GM21390 (cell line): ENCODE results near the gene PSMD10.

Experiments
- ATAC-seq: cut with Tn5 transposase; IDR thresholded peaks from one replicate; pipeline ENCODE4 v1.9.1; 2021; ENCODE audit not compliant: unreplicated experiment

Gene PSMD10, protein sequence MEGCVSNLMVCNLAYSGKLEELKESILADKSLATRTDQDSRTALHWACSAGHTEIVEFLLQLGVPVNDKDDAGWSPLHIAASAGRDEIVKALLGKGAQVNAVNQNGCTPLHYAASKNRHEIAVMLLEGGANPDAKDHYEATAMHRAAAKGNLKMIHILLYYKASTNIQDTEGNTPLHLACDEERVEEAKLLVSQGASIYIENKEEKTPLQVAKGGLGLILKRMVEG

DNA sequence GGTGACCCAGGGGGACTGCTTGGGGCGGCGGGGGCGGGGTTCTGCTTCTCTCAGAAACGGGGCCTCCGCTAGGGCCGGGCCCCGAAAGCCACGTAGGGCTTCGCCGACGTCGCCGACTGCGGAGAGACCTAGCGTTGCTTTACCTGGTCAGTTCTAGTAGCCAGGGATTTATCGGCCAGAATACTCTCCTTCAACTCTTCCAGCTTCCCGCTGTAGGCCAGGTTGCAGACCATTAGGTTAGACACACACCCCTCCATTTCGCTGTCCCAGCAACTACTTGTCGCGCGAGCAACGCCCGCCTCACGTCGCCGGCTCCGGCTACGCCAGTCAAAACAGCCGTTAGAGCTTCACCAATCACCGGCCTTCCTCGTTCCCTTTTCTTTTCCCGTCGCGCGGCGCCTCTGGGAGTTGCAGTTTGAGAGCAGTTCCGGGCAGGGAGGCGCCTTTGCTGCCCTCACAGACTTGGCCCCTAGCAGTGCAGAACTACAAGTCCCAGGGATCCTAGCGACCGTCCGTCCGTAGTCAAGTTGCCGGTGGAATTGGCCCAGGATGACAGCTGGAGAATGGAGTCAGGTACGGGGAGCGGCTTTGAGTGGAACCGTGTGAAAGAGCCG, at the start of gene PSMD10, which contains the start of gene ATG4A:
PSMD10 (minus strand) TSS at position 279 of the 614 bp plus-strand sequence; CDS start at position 257, 22 bp downstream.
ATG4A (plus strand) TSS at position 515 of the 614 bp plus-strand sequence; CDS start at position 564, 49 bp downstream.
- peak; percentile 95 for ATAC-seq

DNA sequence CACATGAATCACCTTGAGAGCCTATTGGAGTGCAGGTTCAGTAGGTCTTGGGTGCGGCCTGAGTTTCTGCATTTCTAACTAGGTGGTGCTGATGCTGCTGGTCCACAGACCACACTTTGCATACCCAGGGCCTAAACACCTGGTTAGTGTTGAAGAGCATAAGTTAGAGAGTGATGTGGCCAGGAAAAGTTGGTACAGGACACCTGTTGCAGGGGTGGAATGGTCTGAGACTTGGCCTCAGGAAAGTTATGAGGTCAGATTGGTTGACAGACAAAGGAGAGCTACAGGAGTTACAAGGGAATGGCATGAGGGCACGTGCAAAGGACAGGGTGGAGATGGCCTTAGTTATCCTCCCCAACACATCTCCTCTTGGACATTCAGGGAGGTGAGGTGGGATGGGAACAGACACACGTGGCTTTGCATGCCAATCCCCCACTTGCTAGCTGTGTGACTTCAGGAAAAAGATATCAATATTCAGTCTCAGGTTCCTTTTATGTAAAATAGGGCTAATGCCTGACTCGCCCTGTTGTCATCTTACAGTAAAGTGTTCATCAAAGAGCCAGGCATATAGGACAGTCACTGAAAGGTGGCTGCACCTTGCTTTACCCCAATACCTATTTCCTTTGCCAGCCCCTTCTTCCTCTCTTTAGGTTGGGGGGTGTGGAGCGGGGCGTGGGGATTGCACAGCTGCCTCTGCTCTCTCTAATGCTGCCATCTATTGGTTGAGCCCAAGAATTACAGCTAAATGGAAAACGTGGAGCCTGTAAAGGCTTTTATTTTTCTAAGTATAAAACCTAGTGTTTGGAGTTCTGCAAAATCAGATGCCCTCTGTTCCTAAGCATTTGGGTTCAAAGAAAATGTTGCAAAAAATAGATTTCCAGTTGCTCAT, 47.7 kb upstream of the PSMD10 start:
- ATAC-seq: no peak

DNA sequence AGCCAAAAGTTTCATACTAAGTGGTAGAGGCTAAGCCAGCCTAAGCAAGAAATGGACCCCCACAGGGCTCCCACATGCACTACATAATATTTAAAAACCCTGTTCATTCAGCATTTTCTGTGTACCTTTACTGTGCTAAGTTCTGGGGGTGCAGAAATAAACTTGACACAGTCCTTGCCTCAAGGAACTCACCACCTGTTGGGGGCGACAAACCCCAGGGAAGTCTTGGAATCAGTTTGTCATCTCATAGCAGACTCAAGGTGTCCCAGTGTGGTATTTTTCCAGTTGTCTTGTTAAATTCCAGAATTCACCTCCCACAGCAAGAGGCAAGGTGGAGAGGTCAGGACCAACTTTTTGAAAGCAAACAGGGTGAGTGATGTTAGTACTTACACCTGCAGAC, 43.4 kb upstream of the PSMD10 start:
- ATAC-seq: no peak

DNA sequence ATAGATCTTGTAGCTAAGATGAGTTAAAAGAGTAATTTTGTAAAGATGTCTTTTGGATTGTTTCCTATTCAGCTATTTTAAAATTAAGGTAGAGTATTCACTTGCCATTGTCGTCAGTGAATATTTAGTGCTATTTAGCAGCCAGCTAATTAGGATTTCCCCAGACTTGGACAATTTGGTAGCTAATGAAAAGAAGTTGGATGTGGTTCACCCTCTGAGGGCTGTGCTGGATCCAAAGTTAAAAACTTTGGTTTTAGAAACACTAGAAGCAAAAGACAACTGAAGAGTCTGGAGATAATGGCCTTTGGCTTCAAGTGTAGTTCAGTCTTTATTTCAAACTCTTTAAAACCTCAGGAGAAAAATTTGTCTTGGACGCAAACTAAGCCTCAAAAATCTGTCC, 41.5 kb upstream of the PSMD10 start:
- ATAC-seq: no peak

DNA sequence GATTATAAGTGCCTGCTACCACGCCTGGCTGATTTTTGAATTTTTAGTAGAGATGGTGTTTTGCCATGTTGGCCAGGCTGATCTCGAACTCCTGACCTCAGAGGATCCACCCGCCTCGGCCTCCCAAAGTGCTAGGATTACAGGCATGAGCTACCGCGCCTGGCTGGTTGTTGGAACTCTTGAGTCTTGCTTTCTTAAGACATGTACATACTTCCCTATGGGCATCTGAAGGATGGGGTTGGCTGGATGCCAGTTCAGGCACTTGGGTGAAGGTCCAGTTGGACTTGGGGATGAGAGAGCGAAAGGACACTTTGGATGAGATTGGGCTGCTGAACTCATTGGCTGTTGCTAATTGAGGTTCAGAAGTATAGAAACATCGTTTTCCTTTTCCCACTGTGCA, 40.7 kb upstream of the PSMD10 start:
- ATAC-seq: no peak

DNA sequence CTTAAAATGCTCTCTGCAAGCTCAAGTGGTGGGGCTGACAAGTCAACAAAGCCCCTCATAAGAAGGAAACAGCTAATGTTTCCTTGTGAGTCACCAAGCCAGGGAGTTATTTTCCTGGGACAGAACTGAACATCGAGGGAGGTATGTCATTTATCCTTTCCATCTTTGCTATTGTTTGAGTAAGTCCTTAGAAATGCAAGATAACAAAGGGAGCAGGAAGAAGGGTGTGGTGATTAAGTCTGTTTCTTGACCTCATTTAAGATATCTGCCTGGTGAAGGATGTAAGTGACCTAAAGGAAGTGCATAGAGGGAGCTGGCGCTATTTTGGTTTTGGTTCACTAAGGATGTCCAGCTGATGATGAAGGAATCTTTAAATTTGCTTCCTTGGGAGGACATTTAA, 40.1 kb upstream of the PSMD10 start:
- ATAC-seq: no peak

DNA sequence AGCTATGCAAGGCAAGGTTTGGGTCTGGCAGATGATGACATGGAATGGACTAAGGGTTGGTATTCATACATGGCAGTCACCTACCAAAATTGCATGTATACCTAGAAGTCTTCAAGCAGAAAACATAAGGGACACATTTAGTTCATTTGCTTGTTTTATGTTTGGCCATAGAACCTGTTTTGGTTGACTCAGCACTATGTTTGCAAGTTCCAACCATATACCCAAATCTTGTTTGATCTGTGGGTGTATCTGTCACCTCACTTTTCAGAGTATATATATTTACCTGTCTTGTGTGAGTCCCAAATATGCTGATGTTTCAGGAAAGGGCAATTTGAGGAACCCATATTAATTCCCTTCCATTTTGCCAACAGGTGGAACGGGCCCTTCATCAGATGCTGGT, 39.5 kb upstream of the PSMD10 start:
- ATAC-seq: no peak

DNA sequence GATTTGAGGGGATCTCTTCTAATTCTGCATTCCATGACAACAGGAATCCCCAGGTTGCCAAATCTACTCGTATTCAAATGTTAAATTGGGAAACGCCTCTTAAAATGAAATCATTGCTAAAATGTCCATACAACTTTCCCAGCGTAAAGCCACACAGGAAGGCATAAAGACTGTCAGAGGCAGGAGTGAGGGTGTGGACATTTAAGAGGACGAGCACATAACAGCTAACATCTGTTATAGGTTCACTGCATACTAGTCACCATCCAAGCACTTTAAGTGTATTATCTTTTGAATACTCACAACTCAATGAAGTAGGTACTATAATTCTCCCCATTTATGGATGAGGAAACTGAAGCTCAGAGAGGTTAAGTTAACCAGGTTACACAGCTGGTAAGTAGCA, 35.8 kb upstream of the PSMD10 start:
- ATAC-seq: no peak

DNA sequence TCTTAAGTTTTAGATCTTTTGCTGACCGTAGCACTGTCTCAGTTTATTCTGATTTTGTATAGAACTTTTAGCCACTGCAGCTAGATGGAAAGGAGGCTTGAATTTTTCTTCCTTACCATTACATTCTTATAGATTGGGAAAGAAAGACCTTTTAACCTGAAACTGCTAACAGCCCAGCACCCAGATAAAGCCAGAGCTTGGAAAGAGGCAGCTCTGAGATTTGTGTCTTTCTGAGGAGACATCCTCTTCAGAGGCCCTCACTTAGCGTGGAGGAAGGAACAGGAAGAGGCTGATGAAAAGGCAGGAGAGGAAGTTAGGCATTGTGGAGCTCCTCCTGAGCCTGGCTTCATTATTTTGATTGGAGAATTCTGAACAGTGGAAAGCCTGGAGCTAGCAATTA, 35.3 kb upstream of the PSMD10 start:
- ATAC-seq: no peak

DNA sequence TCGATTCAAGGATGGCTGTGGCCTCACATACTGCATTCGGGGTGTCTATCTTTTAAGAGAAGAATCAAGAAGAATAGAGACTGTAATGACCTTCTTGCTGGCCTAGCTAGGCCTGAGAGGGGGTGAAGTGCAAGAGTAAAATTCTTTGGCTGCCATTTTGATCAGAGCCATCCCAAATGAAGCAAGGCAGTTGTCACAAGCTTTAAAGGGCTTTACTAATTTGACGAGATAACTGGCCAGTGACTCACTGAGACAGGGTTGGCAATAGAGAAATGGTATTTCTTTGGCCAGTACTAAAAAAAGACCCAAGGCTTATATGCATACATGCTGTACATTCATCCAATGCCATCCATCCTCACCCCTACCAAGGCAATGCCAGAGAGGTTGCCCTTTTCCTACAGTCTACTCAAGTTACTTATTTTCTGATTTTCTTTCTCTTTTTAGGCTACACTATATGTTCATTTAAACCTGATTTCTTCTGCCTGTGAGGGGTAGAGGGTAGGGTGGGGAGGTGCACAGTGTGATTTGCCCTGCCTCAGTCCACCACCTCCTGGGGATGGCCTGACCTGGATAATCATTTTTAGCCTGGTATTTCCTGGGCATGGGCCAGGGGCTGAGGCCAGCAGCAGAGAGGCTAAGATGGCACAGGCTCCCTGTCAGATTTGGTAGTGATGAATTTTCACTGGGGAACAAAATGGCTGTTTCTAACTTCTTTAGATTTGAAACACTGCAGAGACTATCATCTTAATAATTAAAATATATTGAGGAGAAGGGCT, 32.4 kb upstream of the PSMD10 start:
- ATAC-seq: no peak

DNA sequence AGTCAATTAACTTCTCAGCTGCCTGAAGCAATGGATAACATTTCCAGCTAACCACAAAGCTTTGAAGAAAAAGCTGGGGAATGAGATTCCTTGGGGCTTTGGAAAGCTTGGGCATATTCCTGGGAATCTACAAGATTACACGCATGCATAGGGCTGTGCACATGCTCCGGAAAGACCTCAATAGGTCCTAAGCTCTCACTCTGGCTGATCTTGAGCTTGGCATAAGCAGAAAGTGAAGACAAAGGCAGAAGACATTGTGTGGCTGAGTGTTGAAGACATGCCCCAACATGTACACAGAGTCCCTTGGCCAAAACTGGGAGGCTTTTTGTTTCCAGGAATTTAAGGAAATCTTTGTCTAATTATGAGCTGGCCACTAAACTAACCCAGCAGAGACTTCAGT, 31.4 kb upstream of the PSMD10 start:
- ATAC-seq: no peak

DNA sequence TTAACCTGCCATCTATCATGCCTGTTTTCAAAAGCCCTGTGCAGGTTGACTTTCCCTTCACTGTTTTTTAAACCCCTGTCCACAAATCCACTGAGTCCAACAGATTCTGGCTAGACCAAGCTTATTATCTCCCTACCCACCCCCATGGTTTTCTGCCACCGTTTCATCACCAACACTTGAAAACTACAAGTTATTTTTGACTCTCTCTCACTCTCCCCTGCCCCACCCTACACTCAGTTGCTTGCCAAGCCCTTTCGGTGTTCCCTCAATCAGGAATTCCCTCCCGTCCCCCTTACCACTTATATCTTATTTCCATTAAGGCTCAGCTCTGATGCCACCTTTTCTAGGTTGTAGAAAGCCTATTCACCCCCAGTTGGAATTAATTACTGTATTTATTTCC, 29.9 kb upstream of the PSMD10 start:
- ATAC-seq: no peak

DNA sequence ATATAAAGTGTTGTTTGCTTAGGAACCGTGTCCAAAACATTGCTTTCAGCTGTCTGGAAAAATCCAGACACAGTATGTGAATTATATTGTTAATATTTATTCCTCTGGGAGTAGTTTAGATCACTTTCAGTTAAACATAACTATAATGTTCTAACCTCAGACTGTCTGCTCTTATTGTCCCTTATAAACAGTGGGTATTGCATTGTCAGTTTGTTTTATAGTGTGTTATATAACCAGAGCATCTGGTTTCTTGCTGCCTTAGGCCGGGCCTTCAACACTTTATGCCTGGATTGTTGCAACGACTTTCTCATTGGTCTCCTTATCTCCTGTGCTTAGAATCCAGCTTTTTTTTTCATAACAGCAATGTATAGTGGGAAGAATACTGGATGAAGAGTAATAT, 26.6 kb upstream of the PSMD10 start:
- no peak for ATAC-seq

DNA sequence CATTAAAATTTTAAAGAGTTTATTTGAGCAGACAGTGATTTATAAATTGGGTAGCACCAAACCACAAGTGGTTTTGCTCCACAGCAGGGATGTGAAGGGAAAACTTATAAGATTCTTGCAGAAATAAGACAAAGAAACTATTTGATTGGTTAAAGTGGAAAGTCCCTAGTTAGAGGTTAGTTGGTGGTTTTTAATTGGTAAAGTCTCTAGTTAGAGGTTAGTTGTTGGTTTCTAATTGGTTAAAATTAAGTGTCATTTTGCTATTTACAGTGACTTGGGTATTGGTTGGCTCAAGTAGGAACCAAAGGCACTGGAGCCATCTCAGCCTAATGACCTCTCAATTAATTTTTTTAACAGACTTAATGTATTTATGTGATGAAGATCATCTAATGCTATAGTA, 23.2 kb upstream of the PSMD10 start:
- no peak for ATAC-seq

DNA sequence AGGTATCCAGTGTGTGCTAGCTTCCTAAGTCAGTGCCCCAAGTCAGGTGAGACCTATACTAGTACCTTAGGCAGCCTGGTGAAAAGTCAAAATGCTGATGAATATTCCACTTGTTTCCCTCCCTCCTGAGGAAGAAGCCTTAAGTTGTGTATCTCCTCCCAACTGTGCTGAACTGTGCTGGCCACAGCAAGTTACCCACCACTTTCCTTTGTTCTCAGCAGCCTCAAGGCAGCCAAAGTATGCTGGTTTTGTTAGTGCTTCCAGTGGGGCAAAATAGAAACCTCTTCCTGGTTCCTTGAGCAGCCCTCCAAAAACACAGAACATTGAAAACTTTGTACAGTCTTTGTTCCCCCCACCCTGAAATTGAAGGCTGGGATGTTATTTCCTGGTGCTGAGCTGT, 14.1 kb upstream of the PSMD10 start:
- ATAC-seq: no peak

DNA sequence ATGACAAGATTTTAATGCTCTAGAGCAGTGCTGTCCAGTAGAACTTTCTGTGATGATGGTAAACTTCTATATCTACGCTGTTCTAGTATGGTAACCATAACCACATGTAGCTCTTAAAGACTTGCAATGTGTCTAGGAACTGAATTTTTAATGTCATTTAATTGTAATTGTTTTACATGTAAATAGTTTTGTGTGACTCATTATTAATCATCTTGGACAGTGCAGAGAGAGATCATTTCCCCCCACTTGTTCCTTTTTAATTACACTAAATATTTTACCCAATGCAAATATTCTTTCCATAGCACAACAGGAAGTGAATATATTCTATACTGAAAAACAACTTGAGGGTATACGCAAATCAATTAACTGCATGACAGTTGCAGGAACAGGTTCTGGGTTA, 6.0 kb upstream of the PSMD10 start:
- ATAC-seq: no peak

DNA sequence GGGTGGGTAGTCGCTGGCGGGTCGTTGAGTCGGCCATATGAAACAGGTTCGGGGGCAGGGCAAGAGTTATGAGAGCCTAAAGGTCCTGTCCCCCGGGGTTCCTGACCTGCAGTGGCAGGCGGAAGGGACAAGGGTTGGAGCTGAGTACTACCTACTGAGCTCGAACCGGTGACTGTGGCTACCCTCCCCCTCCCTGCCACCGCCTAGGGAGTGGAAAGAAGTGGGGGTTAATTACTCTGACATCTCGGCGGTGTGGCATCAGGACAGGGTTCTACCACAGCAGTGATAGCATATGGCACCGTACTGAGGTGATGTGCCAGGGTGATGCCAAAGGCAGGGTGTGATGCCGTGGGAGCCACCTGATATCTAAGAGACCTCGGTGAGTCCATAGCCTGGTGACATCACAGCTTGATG, 543 bp upstream of the PSMD10 start:
- ATAC-seq: peak; percentile 40

DNA sequence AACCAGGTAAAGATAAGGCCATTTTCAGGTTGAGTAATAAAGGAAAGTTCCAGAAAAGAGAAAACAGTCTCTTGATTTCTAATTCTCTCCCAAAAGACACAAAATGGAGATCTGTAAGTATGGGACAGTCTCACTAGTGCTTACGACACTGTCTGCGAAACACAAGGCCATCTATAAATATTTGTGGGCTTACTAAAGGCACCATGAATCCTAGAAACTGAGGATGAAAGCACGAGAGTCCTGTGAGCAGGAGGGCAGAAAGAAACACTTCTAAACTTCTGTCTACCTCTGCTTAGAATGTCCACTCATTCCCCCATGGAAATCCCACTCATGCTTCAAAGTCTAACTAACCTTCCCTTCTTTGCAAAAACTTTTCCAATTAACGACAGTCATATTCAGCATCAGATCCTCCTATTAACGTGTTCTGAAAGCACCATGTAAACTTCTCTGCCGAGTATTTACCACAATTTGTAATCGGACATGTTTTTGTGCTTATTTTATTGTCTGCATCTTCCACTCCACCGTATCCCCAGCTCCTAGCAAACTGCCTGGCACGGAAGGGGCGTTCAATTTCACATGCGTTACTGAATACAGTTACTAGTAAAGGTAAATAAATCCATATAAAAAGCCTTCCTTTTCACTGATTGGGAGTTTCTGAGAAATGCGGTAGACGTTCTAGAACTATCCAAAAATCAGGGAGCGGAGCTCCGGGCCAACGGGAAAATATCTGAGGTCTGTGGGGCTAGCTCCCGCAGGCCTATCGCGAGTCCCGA, 665 bp downstream of the PSMD10 start:
- peak; percentile 1 for ATAC-seq

DNA sequence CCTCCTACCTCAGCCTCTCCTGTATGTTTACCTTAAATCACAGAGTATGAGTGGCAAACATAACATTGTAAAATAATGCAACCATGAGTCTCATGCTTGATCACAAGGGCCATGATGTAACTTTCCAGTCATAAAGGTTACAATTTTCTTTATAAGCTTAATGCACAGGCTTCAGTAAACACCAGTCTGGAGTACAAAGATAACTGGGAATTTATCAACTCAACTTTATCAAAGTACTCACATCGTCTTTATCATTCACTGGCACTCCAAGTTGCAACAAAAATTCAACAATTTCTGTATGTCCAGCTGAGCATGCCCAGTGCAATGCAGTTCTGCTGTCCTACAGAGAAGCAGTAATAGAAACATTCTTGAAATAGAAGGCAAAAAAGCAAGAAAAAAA, 2.8 kb downstream of the PSMD10 start:
- no peak for ATAC-seq

DNA sequence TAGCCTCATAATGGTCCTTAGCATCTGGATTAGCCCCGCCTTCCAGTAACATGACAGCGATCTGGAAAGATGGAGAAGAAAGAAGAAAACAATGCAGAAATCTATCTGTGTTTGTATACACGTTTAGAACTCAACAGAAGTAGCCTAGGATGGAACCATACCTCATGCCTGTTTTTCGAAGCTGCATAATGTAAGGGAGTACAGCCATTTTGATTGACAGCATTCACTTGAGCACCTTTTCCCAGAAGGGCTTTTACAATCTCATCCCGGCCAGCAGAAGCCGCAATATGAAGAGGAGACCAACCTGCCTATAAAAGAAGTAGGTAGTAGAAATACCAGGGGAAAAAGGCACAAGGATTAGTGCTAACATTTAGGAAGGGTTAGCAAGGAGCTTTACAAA, 3.5 kb downstream of the PSMD10 start:
- no peak for ATAC-seq
